Chondrocyte (in vitro differentiated cells): Measurements from ENCODE around the gene MAFB. TPM values are rescaled to one million over a fixed set of nuclear protein-coding genes. Genes with fewer than 3 reads are reported as not detected.

ENCODE experiments used
- DNase-seq: peaks from one replicate; pipeline ENCODE4 v3.0.0; 2021; ENCODE audit warnings: mixed read lengths, low spot score
- H3K27ac Mint-ChIP-seq: one replicate; pipeline ENCODE4 v1.8.0; 2021; ENCODE audit warnings: mild to moderate bottlenecking, moderate library complexity, mixed read lengths; ENCODE audit not compliant: unreplicated experiment
- H3K27me3 Mint-ChIP-seq: 2 replicates; pipeline ENCODE4 v1.8.0; 2021; ENCODE audit warnings: low read depth, mixed read lengths
- H3K36me3 Mint-ChIP-seq: 2 replicates; pipeline ENCODE4 v1.8.0; 2021; ENCODE audit warnings: low read depth, mixed read lengths
- H3K4me1 Mint-ChIP-seq: 2 replicates; pipeline ENCODE4 v1.8.0; 2021; ENCODE audit warnings: low read depth, mild to moderate bottlenecking, mixed read lengths
- H3K4me3 Mint-ChIP-seq: one replicate; pipeline ENCODE4 v1.8.0; 2021; ENCODE audit warnings: mild to moderate bottlenecking, moderate library complexity, mixed read lengths; ENCODE audit not compliant: unreplicated experiment
- H3K9me3 Mint-ChIP-seq: 2 replicates; pipeline ENCODE4 v1.8.0; 2021; ENCODE audit warnings: low read depth, mixed read lengths
- CTCF ChIP-seq: fragments of 200-600 bp; sonication (generic); IDR thresholded peaks from 2 replicates; pipeline ENCODE4 v1.5.0; 2021; ENCODE audit warnings: antibody characterized with exemption, mild to moderate bottlenecking, moderate library complexity
- total RNA-seq: library from RNA; stranded (reverse); gene quantifications from 3 replicates; pipeline ENCODE4 v1.2.1, GENCODE V29; 2021

Gene MAFB
- total RNA-seq, 1 donor from 2014 or later = 4.2 TPM

- no peak overlapping the region for H3K27ac Mint-ChIP-seq
- TF ChIP-seq CTCF = no peak
- H3K27me3 Mint-ChIP-seq = peaks cover 37% of the 10 kb centered on the region
- H3K4me1 Mint-ChIP-seq = no peaks in the 10 kb centered on the region
- DNase-seq = no peak
- no peak overlapping the region for H3K4me3 Mint-ChIP-seq
- no peaks in the 10 kb centered on the region for H3K9me3 Mint-ChIP-seq
- no peaks in the 10 kb centered on the region for H3K36me3 Mint-ChIP-seq
These were observed 15.8 kb upstream of the MAFB start for GRCh38 chr20:40704828-40705227.

GRCh38 chr20:40703975-40704530, 15.0 kb upstream of the MAFB start:
- H3K27ac Mint-ChIP-seq = no peak overlapping the region
- H3K4me1 Mint-ChIP-seq = no peaks in the 10 kb centered on the region
- no peaks in the 10 kb centered on the region for H3K9me3 Mint-ChIP-seq
- H3K4me3 Mint-ChIP-seq = no peak overlapping the region
- TF ChIP-seq CTCF = no peak
- H3K27me3 Mint-ChIP-seq = peaks cover 43% of the 10 kb centered on the region
- no peaks in the 10 kb centered on the region for H3K36me3 Mint-ChIP-seq
- no peak for DNase-seq

- TF ChIP-seq CTCF = peak; percentile 41
- no peak for DNase-seq
- Mint-ChIP-seq H3K4me1 (no peaks in the 10 kb centered on the region), H3K9me3 (no peaks in the 10 kb centered on the region), H3K27me3 (peaks cover 55% of the 10 kb centered on the region), H3K36me3 (peaks cover 2% of the 10 kb centered on the region), H3K4me3 (no peak overlapping the region), H3K27ac (no peak overlapping the region)
These were observed 13.5 kb upstream of the MAFB start for GRCh38 chr20:40702504-40702903.

- H3K27ac Mint-ChIP-seq = no peak overlapping the region
- DNase-seq = no peak
- no peak overlapping the region for H3K4me3 Mint-ChIP-seq
- H3K36me3 Mint-ChIP-seq = peaks cover 2% of the 10 kb centered on the region
- no peak for TF ChIP-seq CTCF
- H3K4me1 Mint-ChIP-seq = no peaks in the 10 kb centered on the region
- no peaks in the 10 kb centered on the region for H3K9me3 Mint-ChIP-seq
- H3K27me3 Mint-ChIP-seq = peaks cover 72% of the 10 kb centered on the region
These were observed 9.7 kb upstream of the MAFB start for GRCh38 chr20:40698744-40699143.

GRCh38 chr20:40698281-40698680, 9.2 kb upstream of the MAFB start:
- peaks cover 2% of the 10 kb centered on the region for H3K36me3 Mint-ChIP-seq
- H3K4me3 Mint-ChIP-seq = no peak overlapping the region
- H3K27ac Mint-ChIP-seq = no peak overlapping the region
- DNase-seq = no peak
- H3K4me1 Mint-ChIP-seq = no peaks in the 10 kb centered on the region
- H3K9me3 Mint-ChIP-seq = no peaks in the 10 kb centered on the region
- TF ChIP-seq CTCF = no peak
- H3K27me3 Mint-ChIP-seq = peaks cover 72% of the 10 kb centered on the region
